Measurements from ENCODE around the gene PRL.

The PRL gene

GRCh38 chr6:22290045-22290444 lies 6.8 kb downstream of the PRL start:
- DNase-seq = no peak

GRCh38 chr6:22288721-22289120 lies 8.1 kb downstream of the PRL start:
- no peak for DNase-seq

GRCh38 chr6:22284666-22285065 lies 12.2 kb downstream of the PRL start:
- DNase-seq = no peak

- DNase-seq = no peak
Observed at GRCh38 chr6:22281341-22282085, 15.3 kb downstream of the PRL start.

GRCh38 chr6:22279427-22279826 lies 17.4 kb downstream of the PRL start:
- DNase-seq = no peak

- DNase-seq = no peak
Observed at GRCh38 chr6:22271081-22271480, 25.8 kb downstream of the PRL start.

GRCh38 chr6:22263748-22264147 lies 33.1 kb downstream of the PRL start:
- DNase-seq = no peak

- no peak for DNase-seq
Observed at GRCh38 chr6:22254886-22255285, 42.0 kb downstream of the PRL start.

GRCh38 chr6:22253955-22254655 lies 42.7 kb downstream of the PRL start:
- no peak for DNase-seq

- DNase-seq = no peak
Observed at GRCh38 chr6:22251348-22251747, 45.5 kb downstream of the PRL start.

GRCh38 chr6:22250486-22250885 lies 46.4 kb downstream of the PRL start:
- DNase-seq = no peak

GRCh38 chr6:22249711-22250350 lies 47.0 kb downstream of the PRL start:
- no peak for DNase-seq

- no peak for DNase-seq
Observed at GRCh38 chr6:22248513-22249308, 48.1 kb downstream of the PRL start.

- no peak for DNase-seq
Observed at GRCh38 chr6:22247916-22248482, 48.8 kb downstream of the PRL start.

- no peak for DNase-seq
Observed at GRCh38 chr6:22240025-22240424, 56.8 kb downstream of the PRL start.

- no peak for DNase-seq
Observed at GRCh38 chr6:22239261-22239921, 57.4 kb downstream of the PRL start.

GRCh38 chr6:22238861-22239260 lies 58.0 kb downstream of the PRL start:
- DNase-seq = no peak

- no peak for DNase-seq
Observed at GRCh38 chr6:22237526-22237925, 59.3 kb downstream of the PRL start.
